GM12874 (cell line): ENCODE measurements around the gene LKAAEAR1.

Experiments
- CTCF ChIP-seq: IDR thresholded peaks from 2 replicates; pipeline ENCODE4 v1.5.1; 2011; ENCODE audit warnings: low read depth, mild to moderate bottlenecking, control low read depth, low read length, moderate library complexity; ENCODE audit not compliant: insufficient read depth

The LKAAEAR1 gene

DNA sequence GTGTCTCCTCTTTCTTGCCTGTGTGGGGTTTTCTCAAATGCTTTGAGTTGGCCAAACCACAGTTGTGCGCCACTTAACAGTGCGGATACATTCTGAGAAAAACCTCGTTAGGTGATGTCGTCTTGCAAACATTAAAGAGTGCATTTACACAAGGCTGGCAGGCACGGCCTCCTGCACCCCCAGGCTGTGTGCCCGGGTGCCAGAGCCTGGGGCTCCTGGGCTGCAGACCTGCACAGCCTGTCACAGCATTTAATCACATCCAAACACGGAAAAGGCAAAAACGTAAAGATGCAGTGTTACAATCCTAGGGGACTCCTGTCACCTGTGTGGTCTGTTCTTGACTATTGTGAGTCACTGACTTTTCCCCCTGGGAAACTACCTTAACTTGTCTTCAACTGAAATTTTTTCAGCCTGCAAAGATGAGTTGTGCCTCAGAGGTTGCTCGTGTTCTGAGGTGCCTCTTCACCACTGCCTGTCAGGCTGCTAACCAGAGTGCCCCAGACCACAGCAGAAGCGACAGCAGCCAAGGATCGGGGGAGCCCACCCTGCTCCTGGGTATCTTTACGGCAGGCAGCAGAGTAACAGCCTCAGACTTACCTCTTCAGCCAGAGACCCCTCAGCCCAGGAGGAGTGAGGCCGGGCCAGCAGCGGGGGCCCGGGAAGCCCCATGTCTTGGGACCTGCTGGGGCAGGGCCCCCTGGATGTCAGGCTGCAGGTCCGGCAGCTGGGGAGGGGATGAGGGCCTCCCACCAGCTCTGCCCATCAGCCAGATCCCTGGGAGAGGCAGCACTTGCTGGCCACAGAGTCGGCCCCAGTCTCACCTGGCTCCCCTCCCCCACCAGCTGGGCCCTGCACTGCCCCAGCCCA is 48.9 kb downstream of the LKAAEAR1 start:
- no peak for TF ChIP-seq CTCF

DNA sequence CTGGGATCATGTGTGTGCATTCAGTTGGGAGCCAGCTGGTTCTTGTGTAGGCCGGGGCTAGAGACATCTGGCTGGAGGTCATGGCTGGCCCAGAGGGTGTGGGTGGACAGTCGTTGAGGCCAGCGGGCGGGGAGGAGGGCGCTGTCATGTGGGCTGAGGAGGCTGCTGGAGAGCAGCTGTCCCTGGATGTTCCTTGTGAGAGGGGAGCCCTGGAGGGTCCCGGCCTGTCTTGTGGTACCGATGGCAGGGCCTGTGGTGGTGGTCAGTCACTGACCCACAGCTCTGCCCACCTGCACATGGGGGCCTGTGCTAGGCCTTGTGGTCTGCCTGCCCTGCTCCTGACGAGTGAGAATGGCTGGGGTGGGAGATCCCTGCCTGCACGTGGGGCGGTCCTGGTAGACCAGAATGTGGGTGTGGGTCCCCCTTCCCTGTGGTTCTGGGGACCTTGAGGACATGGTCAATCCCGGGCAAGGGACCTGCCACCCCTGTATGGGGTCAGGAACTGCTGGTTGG is 50.2 kb downstream of the LKAAEAR1 start:
- TF ChIP-seq CTCF = no peak
